CD14-positive monocyte (primary cell): Measurements from ENCODE around the gene GMPR. TPM values are rescaled to one million over a fixed set of nuclear protein-coding genes. Genes with fewer than 3 reads are reported as not detected.

ENCODE experiments used
- DNase-seq, 3 donors: peaks; one replicate each; pipeline ENCODE4 v3.0.0-alpha.2; 2011 to 2022
- H2AFZ ChIP-seq: 2 replicates; pipeline ENCODE4 v1.6.0; 2012; ENCODE audit warnings: mild to moderate bottlenecking, low read depth, low read length, inconsistent platforms; ENCODE audit not compliant: insufficient read depth, poor library complexity, severe bottlenecking
- H3K27ac ChIP-seq, 2 donors: 1 replicate in 1 of 2; 2 replicates in 1 of 2; pipeline ENCODE4 v1.5.1; 2012 to 2013; ENCODE audit warnings: low read length in 2 of 2, control low read depth in 1 of 2, inconsistent platforms in 1 of 2, low read depth in 1 of 2, mild to moderate bottlenecking in 1 of 2
- H3K27me3 ChIP-seq, 2 donors: one replicate each; pipeline versions ENCODE4 v1.6.0 to v1.6.1; 2011 to 2013; ENCODE audit warnings: low read length in 2 of 2; ENCODE audit not compliant: control insufficient read depth in 2 of 2, insufficient read depth in 2 of 2
- H3K36me3 ChIP-seq, 2 donors: replicated peaks in 1 of 2; 1 replicate in 1 of 2; 2 replicates in 1 of 2; pipeline versions ENCODE4 v1.5.1 to v1.6.1; 2012 to 2013; ENCODE audit warnings: low read length in 2 of 2, control low read depth in 1 of 2, inconsistent platforms in 1 of 2, mild to moderate bottlenecking in 1 of 2; ENCODE audit not compliant: insufficient read depth in 2 of 2, control insufficient read depth in 1 of 2
- H3K4me1 ChIP-seq, 2 donors: 1 replicate in 1 of 2; 2 replicates in 1 of 2; pipeline versions ENCODE4 v1.5.1 to v1.6.1; 2012 to 2013; ENCODE audit warnings: low read length in 2 of 2, control low read depth in 1 of 2, inconsistent platforms in 1 of 2, mild to moderate bottlenecking in 1 of 2, moderate library complexity in 1 of 2; ENCODE audit not compliant: insufficient read depth in 2 of 2, control insufficient read depth in 1 of 2
- H3K4me2 ChIP-seq: replicated peaks from 2 replicates; pipeline ENCODE3; 2012; ENCODE audit warnings: low read length, moderate library complexity, mild to moderate bottlenecking; ENCODE audit not compliant: poor library complexity, severe bottlenecking; ENCODE audit errors: extremely low read depth
- H3K4me3 ChIP-seq, 3 experiments: fragments of 200-600 bp in 1 of 3; sonication (generic) in 1 of 3; replicated peaks in 1 of 3; 1 replicate in 2 of 3; 2 replicates in 1 of 3; pipeline ENCODE4 v1.5.1; 2011 to 2013; ENCODE audit warnings: low read length in 3 of 3, mild to moderate bottlenecking in 3 of 3, control low read depth in 2 of 3, low read depth in 2 of 3, inconsistent platforms in 1 of 3, moderate library complexity in 1 of 3
- H3K79me2 ChIP-seq: 2 replicates; pipeline ENCODE4 v1.6.0; 2012; ENCODE audit warnings: mild to moderate bottlenecking, control low read depth, inconsistent platforms, low read length, moderate library complexity; ENCODE audit not compliant: insufficient read depth
- H3K9ac ChIP-seq: 2 replicates; pipeline ENCODE4 v1.6.0; 2017; ENCODE audit warnings: low read length, mild to moderate bottlenecking; ENCODE audit not compliant: insufficient read depth, poor library complexity, severe bottlenecking
- H3K9me3 ChIP-seq, 2 donors: replicated peaks in 1 of 2; 1 replicate in 1 of 2; 2 replicates in 1 of 2; pipeline versions ENCODE4 v1.5.1 to v1.6.1; 2012 to 2013; ENCODE audit warnings: low read length in 2 of 2, control low read depth in 1 of 2; ENCODE audit not compliant: control insufficient read depth in 1 of 2, insufficient read depth in 1 of 2
- H4K20me1 ChIP-seq: 2 replicates; pipeline ENCODE4 v1.6.0; 2012; ENCODE audit warnings: mild to moderate bottlenecking, low read length, control low read depth, moderate library complexity; ENCODE audit not compliant: insufficient read depth
- H3K27ac Mint-ChIP-seq, 7 donors: one replicate each; pipeline ENCODE4 v1.8.0; 2020; ENCODE audit warnings: mild to moderate bottlenecking in 7 of 7, mixed read lengths in 7 of 7, moderate library complexity in 6 of 7, inconsistent platforms in 2 of 7
- H3K27me3 Mint-ChIP-seq, 3 donors: one replicate each; pipeline ENCODE4 v1.8.0; 2021 to 2022; ENCODE audit warnings: low read depth in 3 of 3, mild to moderate bottlenecking in 3 of 3, mixed read lengths in 3 of 3, moderate library complexity in 3 of 3, inconsistent platforms in 1 of 3
- H3K36me3 Mint-ChIP-seq, 2 donors: one replicate each; pipeline ENCODE4 v1.8.0; 2020; ENCODE audit warnings: mixed read lengths in 2 of 2, inconsistent platforms in 1 of 2, mild to moderate bottlenecking in 1 of 2
- H3K4me1 Mint-ChIP-seq: one replicate; pipeline ENCODE4 v1.8.0; 2020; ENCODE audit warnings: mild to moderate bottlenecking, mixed read lengths
- H3K4me3 Mint-ChIP-seq, 2 donors: one replicate each; pipeline ENCODE4 v1.8.0; 2020; ENCODE audit warnings: mild to moderate bottlenecking in 2 of 2, mixed read lengths in 2 of 2, moderate library complexity in 1 of 2
- H3K9me3 Mint-ChIP-seq, 7 donors: one replicate each; pipeline ENCODE4 v1.8.0; 2020 to 2022; ENCODE audit warnings: mixed read lengths in 7 of 7, mild to moderate bottlenecking in 6 of 7, moderate library complexity in 6 of 7, inconsistent platforms in 2 of 7
- CTCF ChIP-seq: fragments of 200-600 bp; IDR thresholded peaks from one replicate; pipeline ENCODE4 v1.8.0; 2022; ENCODE audit warnings: antibody characterized with exemption, mild to moderate bottlenecking
- WGBS: methylation state at CpG from one replicate; pipeline ENCODE4 v1.1.5; 2013; ENCODE audit warnings: missing lambda C conversion rate; ENCODE audit not compliant: insufficient coverage; 5-methylcytosine and 5-hydroxymethylcytosine counted together
- intact Hi-C, 2 donors: fragments of 100-400 bp; cut with micrococcal nuclease; formaldehyde crosslinking; loops; one replicate each; pipeline versions ENCODE4 v1.15.0 to v1.15.1; 2023
- polyA plus RNA-seq, 3 donors: library from polyadenylated mRNA; depleted of rRNA in 1 of 3; unstranded in 2 of 3; stranded (reverse) in 1 of 3; fragments of 300-500 nt in 2 of 3; fragments of >200 nt in 1 of 3; fragmentation: Illumina TruSeq in 2 of 3; gene quantifications; 1 replicate in 2 of 3; 2 replicates in 1 of 3; pipeline ENCODE4 v1.2.3, GENCODE V29; 2012 to 2021

The GMPR gene
- polyA plus RNA-seq, 3 donors, result 1.9 to 3.8 (median 3.2) TPM

- no peak overlapping the region for H3K4me3 ChIP-seq
- Mint-ChIP-seq H3K4me3 (no peak overlapping the region), H3K9me3 (peaks cover 0 to 6% (median 3%) of the 10 kb centered on the region in 7 donors), H3K4me1 (peaks cover 29% of the 10 kb centered on the region), H3K36me3 (peaks cover 48 to 54% of the 10 kb centered on the region in 2 donors), H3K27me3 (peaks cover 0 to 1% (median 0%) of the 10 kb centered on the region in 3 donors), H3K27ac (no peak overlapping the region)
- H3K9me3 ChIP-seq, result no peaks in the 10 kb centered on the region
- no peak overlapping the region for H3K27ac ChIP-seq
- TF ChIP-seq CTCF, result no peak
- intact Hi-C loops, result no loop called here
- DNase-seq, result no peak
- H3K79me2 ChIP-seq, result no peaks in the 10 kb centered on the region
- WGBS, result 95% methylated on average over 2 of the region's 7 CpGs
- H3K9ac ChIP-seq, result no peak overlapping the region
- H3K36me3 ChIP-seq, result peaks cover 19 to 47% of the 10 kb centered on the region in 2 donors
- no peak overlapping the region for H3K4me2 ChIP-seq
- H3K27me3 ChIP-seq, result no peaks in the 10 kb centered on the region
- no peak overlapping the region for H2AFZ ChIP-seq
- peaks cover 30% of the 10 kb centered on the region for H4K20me1 ChIP-seq
- peaks cover 25 to 28% of the 10 kb centered on the region in 2 donors for H3K4me1 ChIP-seq
These were observed 86.3 kb downstream of the GMPR start for GRCh38 chr6:16324606-16325225.

- no peaks in the 10 kb centered on the region for H3K9me3 ChIP-seq
- Mint-ChIP-seq H3K36me3 (peaks cover 43 to 55% of the 10 kb centered on the region in 2 donors), H3K9me3 (peaks cover 0 to 6% (median 3%) of the 10 kb centered on the region in 7 donors), H3K27me3 (no peaks in the 10 kb centered on the region), H3K4me1 (peaks cover 13% of the 10 kb centered on the region), H3K27ac (peak overlapping the region in 1 of 7 donors; percentile 2), H3K4me3 (no peak overlapping the region)
- DNase-seq, result no peak
- H3K4me1 ChIP-seq, result peaks cover 10 to 16% of the 10 kb centered on the region in 2 donors
- H3K79me2 ChIP-seq, result no peaks in the 10 kb centered on the region
- H3K9ac ChIP-seq, result no peak overlapping the region
- H3K27me3 ChIP-seq, result no peaks in the 10 kb centered on the region
- H3K4me2 ChIP-seq, result no peak overlapping the region
- no peak for TF ChIP-seq CTCF
- H4K20me1 ChIP-seq, result peaks cover 36% of the 10 kb centered on the region
- no peak overlapping the region for H2AFZ ChIP-seq
- H3K27ac ChIP-seq, result no peak overlapping the region
- peaks cover 19 to 43% of the 10 kb centered on the region in 2 donors for H3K36me3 ChIP-seq
- 98% methylated on average over 22 of the region's 22 CpGs for WGBS
- intact Hi-C loops, result no loop called here
- H3K4me3 ChIP-seq, result no peak overlapping the region
These were observed 88.1 kb downstream of the GMPR start for GRCh38 chr6:16326531-16326930.
